KOPT-K1 (cell line): Measurements from ENCODE around the gene ENTPD2.
A peak's percentile ranks its signal among the peaks of the same experiment; 100 is the strongest.

ENCODE experiments used
- H3K27ac ChIP-seq: fragments of 200-600 bp; sonication (generic); 2 replicates; pipeline ENCODE4 v1.5.1; 2016; ENCODE audit warnings: antibody characterized with exemption, mild to moderate bottlenecking, low read depth, low read length; ENCODE audit not compliant: poor library complexity, severe bottlenecking
- H3K36me3 ChIP-seq: fragments of 200-600 bp; sonication (generic); 2 replicates; pipeline ENCODE4 v1.5.1; 2017; ENCODE audit warnings: antibody characterized with exemption, mild to moderate bottlenecking, low read length, moderate library complexity; ENCODE audit not compliant: insufficient read depth
- H3K9me3 ChIP-seq: fragments of 200-600 bp; sonication (generic); 2 replicates; pipeline ENCODE4 v1.5.1; 2017; ENCODE audit warnings: antibody characterized with exemption, low read length, mild to moderate bottlenecking; ENCODE audit not compliant: insufficient read depth, poor library complexity, severe bottlenecking

The ENTPD2 gene

DNA sequence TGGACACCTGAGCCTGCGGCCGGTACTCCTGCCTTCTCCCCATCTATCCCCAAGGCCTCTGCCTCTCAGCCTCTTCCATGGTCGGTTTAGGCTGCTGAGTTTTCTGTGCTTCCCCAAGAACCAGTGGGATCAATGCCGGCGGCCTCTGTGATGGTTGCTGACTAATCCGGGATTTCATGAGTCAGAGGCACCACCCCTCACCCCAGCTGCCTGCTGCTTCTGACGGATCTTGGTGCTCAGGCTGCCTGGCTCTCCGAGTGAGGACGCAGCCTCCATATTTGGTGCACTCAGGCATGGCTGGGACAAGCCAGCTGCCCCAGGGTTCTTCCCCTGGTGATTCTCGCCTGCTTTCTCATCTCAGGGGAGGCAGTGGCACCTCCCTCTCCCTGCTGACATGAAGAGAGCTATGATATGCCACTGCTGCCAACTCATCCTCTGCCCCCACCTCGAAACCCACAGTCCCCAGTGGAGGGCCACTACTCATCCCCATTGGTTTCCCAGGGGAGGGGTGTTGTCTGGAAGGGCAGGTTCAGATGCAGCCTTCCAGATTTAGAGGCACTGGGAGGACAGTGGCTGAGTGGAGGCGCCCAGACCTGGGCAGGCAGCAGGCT lies 29.6 kb upstream of the ENTPD2 start:
- H3K36me3 ChIP-seq, result no peaks in the 10 kb centered on the region
- no peaks in the 10 kb centered on the region for H3K9me3 ChIP-seq
- no peak overlapping the region for H3K27ac ChIP-seq

DNA sequence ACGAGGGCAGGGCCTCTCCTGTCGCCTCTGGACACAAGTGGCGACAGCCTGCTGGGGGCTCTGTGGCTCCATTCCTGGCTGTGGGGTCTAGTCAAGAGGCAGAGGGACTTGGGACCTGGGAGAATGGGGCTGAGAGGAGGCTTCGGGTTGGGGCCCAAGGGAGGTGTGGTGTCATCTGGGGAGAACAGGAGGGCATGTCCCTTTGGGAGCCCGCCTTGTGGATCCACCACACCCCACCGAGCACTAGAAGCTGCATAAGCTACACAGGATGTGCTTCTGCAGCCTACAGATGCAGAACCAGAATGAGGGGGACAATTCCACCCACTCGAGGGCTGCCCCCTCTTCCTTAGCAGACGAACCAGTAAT lies 29.0 kb upstream of the ENTPD2 start:
- Histone ChIP-seq H3K27ac (no peak overlapping the region), H3K36me3 (no peaks in the 10 kb centered on the region), H3K9me3 (no peaks in the 10 kb centered on the region)

DNA sequence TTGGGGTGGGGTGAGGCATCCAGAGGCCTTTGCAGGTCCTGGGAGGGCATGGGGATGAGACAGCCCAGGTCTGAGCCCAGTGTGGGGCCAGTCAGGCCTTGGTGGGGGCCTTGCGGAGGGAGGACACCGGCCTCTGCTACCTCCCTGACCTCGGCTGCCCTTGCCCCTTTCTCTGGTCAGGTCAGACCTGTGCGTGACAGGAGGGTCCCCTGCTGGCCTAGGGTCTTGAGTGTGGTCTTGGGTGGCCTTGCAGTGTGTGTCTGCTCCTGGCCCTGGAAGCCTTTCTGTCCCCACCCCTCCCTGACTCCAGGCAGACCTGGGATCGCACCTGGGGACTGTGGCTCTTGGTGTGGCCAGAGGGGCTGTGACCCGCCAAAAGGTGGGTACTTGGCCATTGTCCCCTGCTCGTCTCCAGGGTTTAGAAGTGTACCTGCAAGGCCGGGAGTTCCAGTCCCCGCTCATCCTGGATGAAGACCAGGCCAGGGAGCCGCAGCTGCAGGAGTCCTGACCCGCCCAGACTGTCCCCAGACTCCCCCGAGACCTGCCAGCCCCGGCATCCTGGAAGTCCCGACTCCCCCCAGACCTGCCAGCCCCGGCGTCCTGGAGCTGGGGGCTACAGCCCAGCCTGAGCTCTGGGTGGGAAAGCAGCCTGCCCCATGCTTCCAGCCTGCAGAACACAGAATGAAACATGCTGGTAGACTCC lies 28.5 kb upstream of the ENTPD2 start:
- Histone ChIP-seq H3K27ac (no peak overlapping the region), H3K9me3 (no peaks in the 10 kb centered on the region), H3K36me3 (no peaks in the 10 kb centered on the region)

DNA sequence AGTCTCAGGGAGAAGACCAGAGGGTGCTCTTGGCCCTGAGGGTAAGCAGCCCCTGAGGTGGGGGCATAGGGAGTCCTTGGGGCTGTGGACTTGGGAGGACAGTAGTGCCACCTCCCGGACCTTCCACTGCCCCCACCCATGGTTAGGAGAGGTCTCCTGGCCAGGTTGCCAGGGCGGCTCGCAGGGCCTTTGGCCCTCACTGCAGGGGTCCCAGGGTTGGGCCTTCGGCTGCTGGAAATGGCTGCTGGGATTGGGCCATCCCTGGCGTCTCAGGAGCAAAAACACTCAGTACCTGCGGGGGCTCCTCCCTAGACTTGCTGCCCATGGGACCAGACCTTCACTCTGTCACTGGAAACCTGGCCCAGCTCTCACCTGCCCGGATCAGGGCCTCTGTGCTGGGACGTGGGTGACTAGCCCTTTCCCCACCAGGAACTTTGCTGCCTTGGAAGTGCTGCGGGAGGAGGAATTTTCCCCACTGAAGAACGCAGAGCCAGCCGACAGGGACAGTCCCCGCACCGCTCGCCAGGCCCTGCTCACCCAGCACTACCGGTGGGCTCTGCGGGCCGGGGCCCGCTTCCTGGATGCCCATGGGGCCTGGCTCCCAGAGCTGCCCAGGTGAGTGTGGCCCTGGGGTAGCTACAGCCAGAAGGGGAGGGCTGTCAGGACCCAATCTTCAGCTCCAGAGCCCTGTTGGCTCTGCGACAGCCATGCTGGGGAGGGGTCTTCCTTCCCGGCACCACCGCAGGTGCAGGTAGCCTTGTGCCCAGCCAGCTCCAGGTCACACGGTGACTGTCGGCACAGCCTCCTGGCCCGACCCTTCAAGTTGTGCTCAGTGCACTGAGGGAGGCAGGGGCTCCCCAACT lies 26.6 kb upstream of the ENTPD2 start:
- no peaks in the 10 kb centered on the region for H3K9me3 ChIP-seq
- H3K27ac ChIP-seq, result no peak overlapping the region
- H3K36me3 ChIP-seq, result no peaks in the 10 kb centered on the region

DNA sequence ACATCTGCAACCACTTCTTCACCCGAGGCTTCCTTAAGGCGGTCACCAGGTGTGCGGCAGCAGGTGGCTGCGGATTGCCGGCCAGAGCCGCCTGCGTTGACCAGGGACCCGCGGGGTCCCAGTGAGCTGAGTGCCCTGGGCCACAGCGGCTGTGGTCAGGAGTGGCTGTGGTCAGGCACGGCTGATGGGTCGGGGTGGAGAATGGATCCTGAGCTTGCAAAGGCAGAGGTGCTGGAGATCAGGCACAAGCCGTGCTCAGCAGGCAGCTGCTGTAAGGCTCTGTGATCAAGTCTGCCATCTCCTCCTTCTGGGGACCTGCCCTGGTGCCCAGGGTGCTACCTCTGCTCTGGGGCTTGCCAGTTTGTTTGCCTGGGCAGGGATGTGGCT lies 25.5 kb upstream of the ENTPD2 start:
- no peak overlapping the region for H3K27ac ChIP-seq
- no peaks in the 10 kb centered on the region for H3K36me3 ChIP-seq
- H3K9me3 ChIP-seq, result no peaks in the 10 kb centered on the region

GRCh38 chr9:137078701-137079400 lies 25.0 kb upstream of the ENTPD2 start:
- Histone ChIP-seq H3K36me3 (no peaks in the 10 kb centered on the region), H3K9me3 (no peaks in the 10 kb centered on the region), H3K27ac (no peak overlapping the region)

DNA sequence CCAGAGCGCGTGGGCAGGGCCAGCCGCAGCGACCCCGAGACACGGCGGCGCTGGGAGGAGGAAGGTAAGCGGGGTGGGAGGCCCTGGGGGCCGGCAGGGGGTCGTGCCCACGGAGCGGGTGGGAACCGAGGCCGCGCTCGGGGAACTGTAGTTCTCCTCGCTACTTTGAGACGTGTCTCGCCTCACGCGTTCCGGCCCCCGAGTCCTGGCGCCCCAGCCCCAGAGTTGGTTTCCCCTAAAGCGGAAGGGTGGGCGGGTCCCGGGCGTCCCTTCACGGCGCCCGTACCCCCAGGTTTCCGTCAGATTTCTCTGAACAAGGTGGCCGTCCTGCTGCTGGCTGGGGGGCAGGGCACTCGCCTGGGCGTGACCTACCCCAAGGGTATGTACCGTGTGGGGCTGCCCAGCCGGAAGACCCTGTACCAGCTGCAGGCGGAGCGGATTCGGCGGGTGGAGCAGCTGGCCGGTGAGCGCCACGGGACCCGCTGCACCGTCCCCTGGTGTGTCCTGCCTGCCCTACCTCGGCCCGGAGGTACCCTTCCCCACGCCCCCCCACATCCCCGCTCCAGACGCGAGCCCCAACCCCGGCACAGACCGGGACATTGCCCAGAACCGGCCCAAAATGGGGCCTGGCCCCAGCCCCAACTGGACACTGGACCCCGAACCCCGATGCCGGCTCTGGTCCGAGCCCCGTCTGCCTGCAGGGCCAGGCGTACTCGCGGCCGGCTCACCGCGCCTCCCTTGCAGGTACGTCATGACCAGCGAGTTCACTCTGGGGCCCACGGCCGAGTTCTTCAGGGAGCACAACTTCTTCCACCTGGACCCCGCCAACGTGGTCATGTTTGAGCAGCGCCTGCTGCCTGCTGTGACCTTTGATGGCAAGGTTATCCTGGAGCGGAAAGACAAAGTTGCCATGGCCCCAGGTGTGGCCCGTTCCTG lies 24.2 kb upstream of the ENTPD2 start:
- Histone ChIP-seq H3K9me3 (no peaks in the 10 kb centered on the region), H3K27ac (no peak overlapping the region), H3K36me3 (no peaks in the 10 kb centered on the region)

- H3K9me3 ChIP-seq, result no peaks in the 10 kb centered on the region
- no peak within 1 kb of the TSS for H3K27ac ChIP-seq
- H3K36me3 ChIP-seq, result no peaks in the 10 kb centered on the region
Measured at GRCh38 chr9:137077010-137077747, 23.3 kb upstream of the ENTPD2 start, which contains the start of gene UAP1L1. Gene UAP1L1 (plus strand): TSS chr9:137077517. CDS start chr9:137077533, 16 bp downstream.

DNA sequence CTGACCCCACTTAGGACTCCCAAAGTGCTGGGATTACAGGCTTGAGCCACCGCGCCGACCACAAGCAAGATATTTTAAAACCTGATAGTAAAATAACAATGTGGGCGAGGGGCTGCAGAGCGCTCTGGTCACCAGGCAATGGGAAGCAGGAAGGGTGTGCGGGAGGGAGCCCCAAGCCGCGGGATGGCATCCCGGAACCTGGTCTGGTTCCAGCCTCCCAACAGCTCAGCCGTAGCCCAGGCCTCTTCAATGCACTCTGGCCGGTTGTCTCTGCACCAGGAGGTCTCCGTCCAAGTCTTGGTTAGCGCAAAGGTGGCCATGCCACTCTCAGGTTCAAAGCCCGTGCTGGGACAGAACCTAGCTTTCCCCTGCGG lies 22.8 kb upstream of the ENTPD2 start:
- Histone ChIP-seq H3K36me3 (no peaks in the 10 kb centered on the region), H3K27ac (no peak overlapping the region), H3K9me3 (no peaks in the 10 kb centered on the region)

GRCh38 chr9:137075275-137075775 lies 21.5 kb upstream of the ENTPD2 start:
- H3K27ac ChIP-seq, result no peak overlapping the region
- H3K9me3 ChIP-seq, result no peaks in the 10 kb centered on the region
- H3K36me3 ChIP-seq, result no peaks in the 10 kb centered on the region

GRCh38 chr9:137074657-137075274 lies 20.9 kb upstream of the ENTPD2 start:
- Histone ChIP-seq H3K9me3 (no peaks in the 10 kb centered on the region), H3K36me3 (no peaks in the 10 kb centered on the region), H3K27ac (no peak overlapping the region)

DNA sequence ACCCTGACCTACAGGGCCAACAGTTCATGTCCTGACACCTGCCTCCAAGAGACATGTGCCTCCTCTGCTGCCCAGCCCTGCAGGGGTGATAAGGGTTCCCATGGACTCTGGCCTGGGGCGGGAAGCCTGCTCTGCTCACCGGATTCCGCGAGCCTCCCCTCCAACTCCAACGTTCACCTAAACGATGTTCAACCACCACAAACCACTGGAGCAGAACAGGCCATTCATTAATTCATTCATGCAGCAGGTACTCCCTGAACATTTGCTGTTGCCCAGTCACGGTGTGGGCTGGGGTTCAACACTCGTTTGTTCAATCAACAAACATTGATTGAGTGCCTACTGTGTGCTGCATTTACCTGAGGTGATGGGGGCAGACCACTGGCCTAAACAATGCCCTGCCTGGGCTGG lies 20.1 kb upstream of the ENTPD2 start:
- Histone ChIP-seq H3K27ac (no peak overlapping the region), H3K36me3 (no peaks in the 10 kb centered on the region), H3K9me3 (no peaks in the 10 kb centered on the region)

DNA sequence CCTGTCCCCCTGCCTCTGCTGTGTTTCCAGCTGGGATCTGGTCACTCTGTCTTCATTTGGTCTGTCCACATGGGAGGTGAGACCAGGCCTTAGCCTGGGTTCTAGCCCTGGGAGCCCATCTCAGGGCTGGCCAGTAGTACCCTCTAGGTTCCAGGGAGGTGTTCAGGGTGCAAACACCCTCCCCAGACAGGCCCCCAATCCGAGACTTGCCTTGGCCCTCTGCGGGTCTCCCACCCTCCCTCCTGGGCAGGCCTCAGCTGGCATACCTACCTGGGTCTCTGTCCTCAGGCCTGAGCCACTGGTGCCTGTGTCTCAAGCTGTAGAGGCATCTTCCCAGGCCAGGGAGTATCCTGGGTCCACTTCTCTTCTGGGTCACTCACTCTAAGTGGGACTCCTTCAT lies 17.4 kb upstream of the ENTPD2 start:
- H3K9me3 ChIP-seq, result no peaks in the 10 kb centered on the region
- no peaks in the 10 kb centered on the region; the same call in 1 of the 2 replicates for H3K36me3 ChIP-seq
- peak overlapping the region; percentile 37 for H3K27ac ChIP-seq
